GM12865 (cell line): ENCODE results near the gene ADAM8.

ENCODE experiments used
- DNase-seq: peaks from one replicate; pipeline ENCODE4 v3.0.0; 2010; ENCODE audit warnings: low read depth
- H3K4me3 ChIP-seq: 2 replicates; pipeline ENCODE4 v1.5.1; 2011; ENCODE audit warnings: mild to moderate bottlenecking, low read depth, low read length, control low read depth
- CTCF ChIP-seq: IDR thresholded peaks from 2 replicates; pipeline ENCODE4 v1.5.1; 2011; ENCODE audit warnings: low read length, control low read depth, low read depth, inconsistent platforms; ENCODE audit not compliant: insufficient read depth; ENCODE audit errors: missing control alignments

Gene ADAM8

GRCh38 chr10:133272301-133272963, 4.2 kb downstream of the ADAM8 start:
- DNase-seq: no peak
- no peak for TF ChIP-seq CTCF
- H3K4me3 ChIP-seq: no peak overlapping the region

- no peak overlapping the region for H3K4me3 ChIP-seq
- TF ChIP-seq CTCF: no peak
- no peak for DNase-seq
Measured at GRCh38 chr10:133271521-133272300, 5.0 kb downstream of the ADAM8 start.

GRCh38 chr10:133270773-133271297, 5.8 kb downstream of the ADAM8 start:
- no peak overlapping the region for H3K4me3 ChIP-seq
- DNase-seq: no peak
- TF ChIP-seq CTCF: no peak

GRCh38 chr10:133270204-133270603, 6.5 kb downstream of the ADAM8 start:
- no peak overlapping the region for H3K4me3 ChIP-seq
- no peak for DNase-seq
- no peak for TF ChIP-seq CTCF

- H3K4me3 ChIP-seq: no peak overlapping the region
- TF ChIP-seq CTCF: no peak
- DNase-seq: no peak
Measured at GRCh38 chr10:133269367-133269766, 7.3 kb downstream of the ADAM8 start.

- DNase-seq: no peak
- TF ChIP-seq CTCF: no peak
- no peak overlapping the region for H3K4me3 ChIP-seq
Measured at GRCh38 chr10:133268532-133268931, 8.1 kb downstream of the ADAM8 start.
